Activated effector memory CD4-positive, alpha-beta T cell treated with anti-CD3 and anti-CD28 coated beads, Interleukin-2, amount 50 U/mL, for 16 hours (primary cell): ENCODE data around the gene YOD1.

ENCODE experiments used
- DNase-seq: peaks from one replicate; pipeline ENCODE4 v3.0.0-alpha.2; 2020

YOD1 gene

DNA sequence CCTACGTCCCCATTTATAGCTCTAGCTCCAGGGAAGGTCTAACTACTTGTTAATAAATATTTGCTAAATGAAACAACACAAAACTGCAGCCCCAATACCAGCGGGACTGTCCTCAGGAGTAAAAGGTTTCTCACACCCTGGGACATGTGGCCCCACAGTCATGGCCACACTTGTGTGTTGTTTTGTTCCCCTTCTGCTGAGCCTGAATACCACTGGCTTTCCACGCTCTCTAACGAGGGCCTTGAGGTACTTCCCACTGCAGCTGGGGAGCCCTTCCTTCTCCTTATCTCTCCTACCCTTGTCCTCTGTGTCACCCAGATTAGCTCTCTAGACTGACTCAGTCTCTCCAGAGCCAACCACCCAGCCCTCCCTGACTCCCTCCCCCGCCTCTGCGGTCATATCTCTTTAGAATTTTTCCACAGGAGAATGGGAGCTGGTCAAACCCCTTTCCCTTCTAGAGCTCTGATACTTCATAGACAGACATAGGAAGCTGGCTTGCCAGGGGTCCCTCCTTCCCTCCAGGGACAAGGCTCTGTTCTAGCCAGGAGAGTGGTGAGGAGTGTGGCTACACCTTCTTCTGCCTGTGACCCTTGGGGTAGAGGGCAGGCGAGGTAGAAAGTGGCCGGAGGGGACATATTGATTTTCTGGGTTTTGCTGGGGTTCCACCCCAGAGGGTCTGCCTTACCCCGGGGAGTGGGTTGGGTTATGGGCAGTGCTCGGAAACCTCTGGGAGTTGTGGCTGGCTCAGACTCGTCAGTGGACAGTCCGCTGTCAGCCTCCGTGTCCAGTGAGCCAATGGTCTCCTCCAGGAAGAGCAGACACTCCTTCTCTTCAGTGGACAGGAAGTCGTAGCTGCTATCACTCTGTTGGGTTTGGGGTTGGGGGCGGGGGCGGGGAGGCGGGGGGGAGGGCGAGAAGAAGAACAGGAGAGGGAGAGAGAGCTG is 26.5 kb downstream of the YOD1 start:
- DNase-seq: no peak

DNA sequence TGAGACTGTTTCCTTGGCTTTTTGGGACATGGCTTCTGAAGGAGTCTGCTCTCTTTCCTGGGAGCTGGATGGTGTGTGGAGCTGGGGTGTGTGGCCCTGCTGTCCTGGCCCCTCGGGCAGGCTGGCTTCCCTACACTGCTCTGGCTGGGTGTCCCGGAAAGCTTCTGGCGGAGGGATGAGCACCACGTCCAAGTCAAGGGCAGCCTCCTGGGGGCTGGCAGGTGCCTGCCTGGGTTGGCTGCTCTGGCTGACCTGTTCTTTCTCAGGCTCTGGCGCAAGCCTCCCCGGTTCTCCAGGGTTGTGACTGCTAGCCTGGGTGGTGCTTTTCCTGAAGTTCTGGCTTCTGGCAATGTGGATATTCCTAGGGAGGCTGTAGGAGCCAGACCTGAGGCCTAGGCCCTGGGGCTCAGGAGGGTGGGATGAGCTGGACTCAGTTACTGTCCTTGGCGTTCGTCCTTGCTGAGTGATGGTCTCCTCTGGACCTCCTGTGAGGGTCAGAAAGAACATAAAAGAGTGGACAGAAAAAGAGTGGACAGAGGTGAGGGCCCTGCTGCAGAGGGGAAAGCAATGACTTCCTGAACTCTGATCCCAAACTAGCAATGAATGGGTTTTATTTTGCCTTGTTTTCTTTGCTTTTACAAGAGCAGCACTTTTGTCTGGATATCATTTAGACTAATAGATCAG is 27.9 kb downstream of the YOD1 start:
- DNase-seq: no peak

DNA sequence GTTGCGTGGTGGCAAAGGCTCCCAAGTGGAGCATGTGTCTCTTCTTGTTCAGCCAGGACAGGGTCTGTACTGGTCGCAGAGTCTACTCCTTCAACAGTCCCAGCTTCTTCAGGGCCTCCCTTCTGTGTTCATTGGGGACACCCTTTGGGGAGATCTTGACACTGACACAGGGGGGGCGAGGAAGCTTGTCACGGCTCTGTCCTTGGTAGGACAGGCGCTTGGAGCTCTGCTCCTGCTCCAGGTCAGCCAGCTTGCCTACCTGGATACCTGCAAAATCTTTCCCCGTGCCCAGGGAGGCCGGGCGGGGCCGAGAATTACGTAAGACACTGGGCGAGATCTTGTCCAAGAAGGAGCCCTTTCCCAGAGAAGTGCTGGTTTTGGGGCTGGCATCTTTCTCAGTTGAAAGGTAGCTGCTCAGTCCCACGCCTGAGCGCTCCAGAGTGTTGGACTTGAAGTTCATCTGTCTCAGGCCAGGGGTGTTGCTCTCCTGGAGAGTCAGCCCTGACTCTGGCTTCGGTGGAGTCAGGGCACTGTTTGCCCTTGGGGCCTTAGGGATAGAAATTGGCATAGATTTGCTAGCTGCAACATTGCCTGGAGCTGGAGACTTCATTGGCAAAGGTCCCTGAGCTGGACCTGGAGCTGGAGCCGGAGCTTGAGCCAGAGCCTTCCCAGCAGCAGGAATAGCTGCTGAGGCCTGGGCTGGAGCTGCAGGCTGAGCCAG is 29.0 kb downstream of the YOD1 start:
- no peak for DNase-seq

- no peak for DNase-seq
These were observed 29.7 kb downstream of the YOD1 start for GRCh38 chr1:207021139-207021861.

DNA sequence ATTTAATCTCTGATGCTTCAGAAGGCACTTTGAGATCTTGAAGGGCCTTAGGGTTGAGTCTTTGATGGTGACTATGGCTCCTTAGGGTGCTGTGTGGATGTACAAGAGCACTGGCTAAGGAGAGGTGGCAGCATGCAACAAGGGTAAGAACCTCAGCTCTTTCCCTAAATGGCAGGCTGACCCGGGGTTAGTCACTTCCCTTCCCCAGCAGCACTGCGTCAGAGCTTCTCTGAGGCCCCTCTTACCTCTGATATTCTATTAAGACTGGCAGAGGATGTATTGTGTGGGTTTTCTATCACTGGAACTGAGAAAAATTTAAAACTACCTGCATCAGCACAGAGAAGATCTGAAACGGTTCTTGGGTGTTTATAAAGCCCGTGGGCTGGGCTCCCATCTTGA is 30.3 kb downstream of the YOD1 start:
- no peak for DNase-seq

DNA sequence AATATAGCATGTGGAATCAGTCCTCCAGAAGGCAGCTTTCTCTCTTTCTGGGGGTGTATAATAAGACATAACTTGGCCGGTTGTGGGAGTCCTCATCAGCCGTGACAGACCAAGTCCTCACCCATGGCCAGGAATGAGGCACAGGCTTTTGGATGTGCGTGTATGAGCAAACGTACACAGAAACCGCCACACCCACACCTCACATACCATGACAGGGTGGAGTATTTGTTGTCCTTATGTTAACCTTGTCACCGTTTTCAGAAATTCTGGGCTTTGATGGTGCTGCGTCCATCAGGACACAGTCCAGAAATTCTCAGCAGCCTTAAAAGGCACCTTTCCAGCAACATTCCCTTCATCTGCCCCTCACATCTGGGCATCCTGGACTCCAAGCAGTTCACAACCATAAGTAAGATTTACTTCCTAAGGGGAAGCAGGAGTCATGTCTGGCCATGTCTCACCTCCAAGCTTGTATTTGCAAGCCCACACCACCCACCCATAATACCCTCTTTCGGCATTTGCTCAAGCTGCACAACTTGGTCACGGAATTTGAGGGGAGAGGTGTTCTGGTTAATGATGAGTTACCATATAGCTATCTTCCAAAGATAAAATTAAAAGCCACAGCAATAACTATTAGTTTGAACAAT is 30.8 kb downstream of the YOD1 start:
- DNase-seq: no peak

- DNase-seq: no peak
These were observed 31.3 kb downstream of the YOD1 start for GRCh38 chr1:207019661-207020060.

DNA sequence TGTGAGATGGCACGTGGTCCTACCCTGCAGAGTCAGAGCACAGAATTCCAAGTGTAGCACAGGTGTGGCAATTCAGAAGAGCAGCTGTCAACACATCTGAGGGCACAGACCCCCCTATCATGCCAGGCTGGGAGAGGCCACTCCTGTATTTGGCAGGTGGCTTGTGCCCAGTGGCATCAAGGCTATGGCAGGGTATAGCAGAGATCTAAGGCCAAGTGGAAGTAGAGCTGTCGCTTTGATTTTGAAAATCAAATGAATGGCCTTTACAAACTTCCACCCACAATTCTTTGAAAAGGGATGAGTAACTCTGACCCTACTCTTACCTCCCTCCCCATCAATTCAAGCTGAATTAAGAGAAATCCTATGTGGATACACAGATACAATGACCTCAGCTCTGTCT is 31.8 kb downstream of the YOD1 start:
- no peak for DNase-seq

- DNase-seq: no peak
These were observed 32.3 kb downstream of the YOD1 start for GRCh38 chr1:207018707-207019106.

GRCh38 chr1:207017615-207018559 is 33.1 kb downstream of the YOD1 start:
- DNase-seq: no peak

DNA sequence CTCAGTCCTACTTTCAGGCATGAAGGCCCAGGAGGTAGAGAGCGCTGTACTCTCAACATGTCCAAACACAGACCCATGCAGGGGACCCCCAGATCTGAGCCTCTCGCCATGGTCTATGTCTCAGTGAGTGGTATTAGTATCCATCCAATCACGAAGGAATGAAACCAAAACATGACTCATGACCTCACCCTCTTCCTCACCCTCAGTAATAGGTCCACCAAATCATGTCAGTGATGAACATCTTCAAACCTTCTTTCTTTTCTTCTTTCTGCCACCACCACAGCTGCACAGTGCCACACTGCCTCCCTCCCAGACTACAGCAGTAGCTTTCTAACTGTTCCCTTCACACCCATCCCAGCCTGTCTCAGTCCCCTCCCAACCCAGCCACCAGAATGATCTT is 35.2 kb downstream of the YOD1 start:
- no peak for DNase-seq

- DNase-seq: no peak
These were observed 36.3 kb downstream of the YOD1 start for GRCh38 chr1:207014728-207015127.

GRCh38 chr1:207013321-207014085 is 37.5 kb downstream of the YOD1 start:
- no peak for DNase-seq

DNA sequence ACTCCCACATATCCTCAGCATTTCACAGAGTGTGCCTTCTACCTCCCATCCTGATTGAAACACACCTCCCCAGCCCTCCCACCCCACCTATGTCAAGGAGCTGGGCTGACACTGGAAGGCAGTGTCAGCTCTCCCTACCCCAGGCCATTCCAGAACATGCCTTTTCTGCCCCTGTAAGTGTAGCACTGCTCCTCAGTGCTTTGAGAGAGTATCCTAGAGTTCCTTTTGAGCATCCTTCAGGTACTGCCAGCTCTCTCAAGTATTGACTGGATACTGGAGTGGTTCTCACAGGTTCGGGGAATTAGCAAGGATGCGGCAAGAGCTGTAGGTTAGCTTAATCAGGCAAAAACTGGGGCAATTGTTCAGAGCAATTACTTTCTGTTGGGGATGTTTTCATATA is 40.3 kb downstream of the YOD1 start:
- DNase-seq: no peak

DNA sequence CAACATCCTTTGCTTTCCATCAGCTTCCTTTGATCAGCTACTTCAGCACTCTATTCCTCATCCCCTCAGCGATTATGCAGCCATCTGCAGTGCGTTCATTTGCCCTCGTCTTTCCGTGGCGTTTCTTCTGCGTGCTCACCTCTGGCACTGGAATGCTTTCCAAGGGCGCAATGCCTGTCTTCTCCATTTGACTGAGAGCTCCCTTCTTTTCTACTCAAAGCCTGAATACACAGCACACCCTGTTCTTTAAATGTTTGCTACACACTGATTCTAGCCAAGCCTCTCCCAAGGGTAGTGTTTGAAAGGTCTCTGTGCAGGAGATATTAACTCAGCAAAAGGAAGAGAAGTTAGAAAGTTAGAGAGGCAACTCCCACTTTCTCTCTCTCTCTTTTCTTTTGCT is 41.1 kb downstream of the YOD1 start:
- DNase-seq: no peak

DNA sequence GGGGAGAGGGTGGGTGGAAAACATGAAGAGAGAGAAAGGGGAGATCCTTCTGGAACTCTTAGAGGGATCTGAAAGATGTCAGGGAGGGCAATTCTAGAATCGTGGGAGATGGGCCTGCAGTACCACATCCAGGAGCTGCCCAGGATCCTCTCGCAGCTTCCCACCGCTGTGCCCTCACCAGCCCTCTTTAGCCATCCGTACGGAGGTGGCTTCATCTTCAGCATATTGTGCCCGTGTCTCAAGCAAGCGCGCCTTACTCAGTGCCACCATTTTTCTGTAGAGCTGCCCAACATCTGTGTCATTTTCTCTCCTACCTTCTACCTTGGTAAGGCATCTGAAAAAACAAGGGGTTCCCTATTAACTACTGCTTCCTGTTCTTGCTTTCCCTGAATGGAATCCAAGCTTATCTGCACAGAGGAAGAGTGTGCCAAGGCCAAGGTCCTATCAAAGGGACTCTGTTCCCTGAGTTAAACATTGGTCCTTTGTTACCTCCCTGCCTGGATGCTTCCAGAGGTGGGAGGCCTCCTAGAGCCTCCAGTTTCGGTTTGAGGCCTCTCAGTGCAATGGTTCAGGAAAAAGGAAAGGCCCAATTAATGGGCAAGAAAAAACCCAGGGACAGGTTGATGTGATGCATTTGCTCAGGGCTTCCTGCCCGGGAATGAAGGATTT is 41.7 kb downstream of the YOD1 start:
- DNase-seq: no peak

DNA sequence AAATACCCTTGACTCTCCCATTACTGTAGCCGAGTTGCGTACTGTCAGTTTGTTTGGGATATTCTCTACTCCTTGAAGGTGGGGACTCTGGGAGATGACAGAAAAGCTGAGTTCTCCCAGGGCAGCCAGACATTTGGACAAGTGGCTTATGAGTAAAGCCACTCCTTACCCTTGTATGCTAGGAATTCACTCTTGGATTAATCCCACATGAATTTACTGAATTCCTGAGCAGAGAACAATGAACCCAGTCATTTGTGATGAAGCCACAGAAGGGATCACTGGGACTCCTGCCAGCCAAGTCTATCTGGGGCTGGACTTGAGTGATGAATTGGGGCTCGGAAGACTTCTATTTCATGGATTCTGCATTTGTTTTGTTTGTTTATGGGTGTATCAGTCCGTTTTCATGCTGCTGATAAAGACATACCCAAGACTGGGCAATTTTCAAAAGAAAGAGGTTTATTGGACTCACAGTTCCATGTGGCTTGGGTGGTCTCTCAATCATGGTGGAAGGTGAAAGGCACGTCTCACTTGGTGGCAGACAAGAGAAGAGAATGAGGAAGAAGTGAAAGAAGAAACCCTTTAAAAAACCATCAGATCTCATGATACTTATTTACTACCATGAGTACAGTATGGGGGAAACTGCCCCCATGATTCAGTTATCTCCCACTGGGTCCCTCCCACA is 43.5 kb downstream of the YOD1 start:
- no peak for DNase-seq

- no peak for DNase-seq
These were observed 44.1 kb downstream of the YOD1 start for GRCh38 chr1:207006914-207007313.

DNA sequence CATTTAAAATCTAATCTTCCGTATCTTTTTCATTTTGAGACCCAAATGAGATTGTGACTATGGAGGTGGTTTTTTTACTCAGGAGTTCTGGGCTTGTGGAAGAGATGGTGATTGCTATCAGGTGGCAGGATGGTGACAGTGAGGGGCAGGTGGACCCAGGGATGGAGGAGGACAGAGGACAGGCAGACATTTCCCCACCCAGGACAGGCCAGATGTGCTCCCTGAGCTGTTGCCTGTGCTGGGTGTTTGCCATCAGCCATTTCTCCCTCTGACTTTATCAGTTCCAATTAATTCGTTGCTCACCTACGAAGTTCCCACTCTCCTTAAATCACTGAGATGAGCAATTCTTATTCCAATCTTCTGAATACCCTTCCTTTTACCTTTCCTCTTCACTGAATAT is 44.9 kb downstream of the YOD1 start:
- DNase-seq: no peak
